ENCODE measurements around the gene OR10G2. TPM values are rescaled to one million over a fixed set of nuclear protein-coding genes. Genes with fewer than 3 reads are reported as not detected.

The OR10G2 gene
- total RNA-seq, 1 experiment from 2014 or later: not detected

Other genes with a start within 250 kb of the OR10G2 start
- gene CHD8, start 178.8 kb downstream of the OR10G2 start, total RNA-seq (2014; rRNA removed; shearing (Covaris generic)): 23.4 and 27.9 TPM in 2 replicates
- gene RAB2B, start 158.0 kb downstream of the OR10G2 start, total RNA-seq (2014; rRNA removed; shearing (Covaris generic)): 9.2 and 9.4 TPM in 2 replicates
- 14.6 and 30.5 TPM in 2 replicates for gene TOX4, start 157.7 kb downstream of the OR10G2 start, total RNA-seq (2014; rRNA removed; shearing (Covaris generic))
- 31.5 and 37.0 TPM in 2 replicates for gene METTL3, start 123.6 kb downstream of the OR10G2 start, total RNA-seq (2014; rRNA removed; shearing (Covaris generic))
- gene SALL2, start 108.6 kb downstream of the OR10G2 start, total RNA-seq (2014; rRNA removed; shearing (Covaris generic)): 2.9 and 4.0 TPM in 2 replicates
- gene OR10G3, start 54.9 kb downstream of the OR10G2 start, total RNA-seq (2014; rRNA removed; shearing (Covaris generic)): not detected in 2 replicates
- gene OR4E2, start 18.9 kb upstream of the OR10G2 start, total RNA-seq (2014; rRNA removed; shearing (Covaris generic)): not detected in 2 replicates
- gene OR4E1, start 38.9 kb upstream of the OR10G2 start, total RNA-seq (2014; rRNA removed; shearing (Covaris generic)): not detected in 2 replicates

All from A172 (cell line).